Measurements from ENCODE around the gene SLC36A1. TPM values are rescaled to one million over a fixed set of nuclear protein-coding genes. Genes with fewer than 3 reads are reported as not detected.

Gene SLC36A1
- total and polyA plus RNA-seq, 2 of the 8 experiments (the other 6 are each of a cell fraction or from before 2014, with no cell fraction given) = 6.6 to 9.6 TPM

GRCh38 chr5:151406322-151406947 lies 41.0 kb upstream of the SLC36A1 start:
- Histone ChIP-seq H3K23ac (ENCODE audit: insufficient read length) (no peak overlapping the region), H4K20me1 (replicated peaks in 1 of 2; ENCODE audit: control insufficient read depth in 1 of 2, insufficient read depth in 2 of 2, low read length in 2 of 2) (no peaks in the 10 kb centered on the region), H3K56ac (replicated peaks; ENCODE audit: insufficient read length, low read depth, low read length) (no peak overlapping the region), H2BK12ac (ENCODE audit: low read depth, low read length) (no peak overlapping the region), H4K8ac (ENCODE audit: extremely low read depth, insufficient read depth, low read length) (no peak overlapping the region), H4K91ac (replicated peaks; ENCODE audit: insufficient read length, low read length) (no peak overlapping the region), H2BK5ac (ENCODE audit: low read depth, low read length) (no peak overlapping the region), H2BK120ac (replicated peaks; ENCODE audit: low read depth, low read length) (no peak overlapping the region), H3K79me2 (ENCODE audit: control insufficient read depth in 1 of 2, insufficient read depth in 2 of 2, low read length in 2 of 2) (no peaks in the 10 kb centered on the region), H3K4me3 (ENCODE audit: extremely low read depth in 1 of 4, insufficient read depth in 2 of 4, low read depth in 3 of 4, low read length in 4 of 4) (no peak overlapping the region), H3K18ac (ENCODE audit: extremely low read depth, low read length) (no peak overlapping the region), H3K9me3 (ENCODE audit: insufficient read depth in 2 of 2, low read depth in 1 of 2, low read length in 1 of 2) (no peaks in the 10 kb centered on the region), H2AFZ (ENCODE audit: low read length) (peak overlapping the region; percentile 98; the same call in 1 of the 2 replicates), H3K36me3 (ENCODE audit: control insufficient read depth in 2 of 4, insufficient read depth in 4 of 4, low read length in 3 of 4) (no peaks in the 10 kb centered on the region), H3K79me1 (ENCODE audit: low read depth, low read length) (no peaks in the 10 kb centered on the region), H3K27me3 (replicated peaks in 1 of 4; ENCODE audit: control insufficient read depth in 3 of 4, extremely low read depth in 1 of 4, insufficient read depth in 3 of 4, low read length in 3 of 4) (no peaks in the 10 kb centered on the region), H3K14ac (ENCODE audit: insufficient read length) (no peak overlapping the region), H3K9ac (replicated peaks in 1 of 4; ENCODE audit: extremely low read depth in 1 of 4, low read depth in 3 of 4, low read length in 3 of 4) (no peak overlapping the region), H3K4me1 (replicated peaks in 1 of 4; ENCODE audit: control insufficient read depth in 3 of 4, insufficient read depth in 4 of 4, low read length in 3 of 4) (peaks cover 3 to 12% (median 8%) of the 10 kb centered on the region in 4 experiments; a peak in 6 of 7 replicates), H3K4ac (replicated peaks; ENCODE audit: insufficient read length, low read depth, low read length) (no peak overlapping the region), H2AK5ac (ENCODE audit: low read depth, low read length) (no peak overlapping the region), H3K27ac (ENCODE audit: low read depth, low read length) (no peak overlapping the region), H4K5ac (ENCODE audit: insufficient read length, low read depth, low read length) (no peak overlapping the region), H2BK15ac (ENCODE audit: low read length) (no peak overlapping the region), H2BK20ac (ENCODE audit: low read length) (no peak overlapping the region; the same call in 1 of the 2 replicates), H3K4me2 (ENCODE audit: insufficient read depth in 1 of 2, low read depth in 2 of 2, low read length in 2 of 2) (no peak overlapping the region), H3K23me2 (ENCODE audit: low read depth, low read length) (no peaks in the 10 kb centered on the region)
- ChIA-PET CTCF (ENCODE audit: partially characterized antibody) (interaction anchor here (0.6 to 3.3 kb wide), 31 partner anchors 9 to 1587 kb away, joined by 3 to 36 read pairs (median 4); partner anchors contain the start of genes SLC36A1 and SLC36A2), POLR2A (ENCODE audit: partially characterized antibody) (interaction anchor here (0.7 kb wide), 1 partner anchor 365 kb away, joined by 3 read pairs; the partner anchor contains the start of gene G3BP1)
- FAIRE-seq (peak; percentile 65), DNase-seq (ENCODE audit: low read depth in 1 of 2, low spot score in 2 of 2) (no peak)
- WGBS, 2 experiments (ENCODE audit: extremely low coverage in 1 of 2, insufficient coverage in 1 of 2, insufficient read length in 1 of 2, insufficient replicate concordance in 2 of 2, low coverage in 1 of 2, low lambda C conversion rate in 2 of 2, missing lambda C conversion rate in 1 of 2) = 87% methylated on average over 8 of the region's 8 CpGs; no CpG with 5 or more reads in 1 of the 2 experiments
- TF ChIP-seq CTCF (IDR thresholded peaks at IDR 0.05; ENCODE audit: control extremely low read depth in 1 of 3, insufficient read depth in 1 of 3, low read depth in 1 of 3, low read length in 3 of 3) (peak; percentile 41 to 75 (median 42); a peak in 3 of 4 replicates), TAF7 (optimal IDR thresholded peaks at IDR 0.05; ENCODE audit: borderline replicate concordance, low read depth, low read length) (no peak), SAP30 (IDR thresholded peaks at IDR 0.05; ENCODE audit: insufficient read depth, insufficient replicate concordance, low read length) (no peak), RAD21 (IDR thresholded peaks at IDR 0.05 in 1 of 2, conservative IDR thresholded peaks at IDR 0.05 in 1 of 2; ENCODE audit: low read depth in 2 of 2, low read length in 2 of 2) (peak in 1 of 2 experiments; percentile 7; a peak in 2 of 4 replicates), YY1 (IDR thresholded peaks at IDR 0.05; ENCODE audit: low read depth, low read length) (peak; percentile 73; the same call in 1 of the 2 replicates)
